GM08714 (cell line): ENCODE measurements around the gene USP48.

ENCODE experiments used
- H3K4me3 ChIP-seq: fragments of 200-500 bp; sonication (Bioruptor generic); 2 replicates; pipeline ENCODE4 v1.5.1; 2014; ENCODE audit warnings: mild to moderate bottlenecking, low read length, inconsistent platforms
- ZNF274 ChIP-seq: IDR thresholded peaks from 2 replicates; pipeline ENCODE4 v1.6.1; 2012; ENCODE audit warnings: mild to moderate bottlenecking, low read depth, low read length

USP48 gene

GRCh38 chr1:21670059-21670881 is 112.7 kb downstream of the USP48 start:
- H3K4me3 ChIP-seq = no peak overlapping the region
- no peak for TF ChIP-seq ZNF274

DNA sequence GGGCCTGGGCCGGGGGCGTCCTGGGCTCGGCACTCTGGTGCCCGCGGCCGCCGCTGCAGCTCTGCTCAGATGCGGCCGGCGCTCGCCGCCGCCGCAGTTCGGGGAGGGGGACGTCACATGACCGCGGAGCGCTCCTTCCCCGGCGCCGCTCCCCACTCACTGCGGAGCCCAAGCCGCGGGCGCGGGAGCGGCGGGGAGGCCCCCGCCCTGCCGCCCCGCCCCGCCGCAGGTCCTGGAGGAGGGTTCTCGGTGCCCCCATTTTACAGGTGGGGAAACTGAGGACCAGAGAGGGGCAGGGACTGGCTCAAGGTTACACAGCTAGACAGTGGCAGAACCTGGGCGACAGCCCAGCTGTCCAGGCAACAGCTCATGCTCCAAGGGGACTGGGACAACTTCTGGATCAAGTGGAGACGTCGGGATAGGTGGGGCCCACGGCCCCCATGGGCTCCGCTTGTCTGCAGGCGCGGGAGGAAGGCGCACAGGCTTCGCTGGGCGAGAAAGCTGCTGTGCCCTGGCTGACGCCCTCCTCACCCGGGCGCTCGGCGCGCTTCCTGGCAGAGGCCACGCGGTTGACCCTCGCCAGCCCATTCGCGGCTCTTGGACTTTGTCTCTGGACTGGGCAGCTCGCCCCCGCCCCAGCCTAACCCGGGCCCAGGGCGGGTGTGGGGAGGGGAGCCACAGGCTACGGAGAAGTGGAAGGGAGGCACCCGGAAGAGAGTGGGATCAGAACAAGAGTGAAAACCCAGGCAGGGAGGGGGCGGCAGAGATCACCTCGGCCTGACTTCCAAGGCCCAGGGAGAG is 113.5 kb downstream of the USP48 start, which contains the start of gene RAP1GAP:
Gene RAP1GAP (minus strand): TSS at position 100 of the 801 bp plus-strand sequence. CDS start 49,325 bp downstream, outside the sequence.
- no peak within 1 kb of the TSS for H3K4me3 ChIP-seq
- TF ChIP-seq ZNF274 = no peak

- no peak overlapping the region for H3K4me3 ChIP-seq
- TF ChIP-seq ZNF274 = no peak
Measured at GRCh38 chr1:21668951-21669257, 114.0 kb downstream of the USP48 start.

DNA sequence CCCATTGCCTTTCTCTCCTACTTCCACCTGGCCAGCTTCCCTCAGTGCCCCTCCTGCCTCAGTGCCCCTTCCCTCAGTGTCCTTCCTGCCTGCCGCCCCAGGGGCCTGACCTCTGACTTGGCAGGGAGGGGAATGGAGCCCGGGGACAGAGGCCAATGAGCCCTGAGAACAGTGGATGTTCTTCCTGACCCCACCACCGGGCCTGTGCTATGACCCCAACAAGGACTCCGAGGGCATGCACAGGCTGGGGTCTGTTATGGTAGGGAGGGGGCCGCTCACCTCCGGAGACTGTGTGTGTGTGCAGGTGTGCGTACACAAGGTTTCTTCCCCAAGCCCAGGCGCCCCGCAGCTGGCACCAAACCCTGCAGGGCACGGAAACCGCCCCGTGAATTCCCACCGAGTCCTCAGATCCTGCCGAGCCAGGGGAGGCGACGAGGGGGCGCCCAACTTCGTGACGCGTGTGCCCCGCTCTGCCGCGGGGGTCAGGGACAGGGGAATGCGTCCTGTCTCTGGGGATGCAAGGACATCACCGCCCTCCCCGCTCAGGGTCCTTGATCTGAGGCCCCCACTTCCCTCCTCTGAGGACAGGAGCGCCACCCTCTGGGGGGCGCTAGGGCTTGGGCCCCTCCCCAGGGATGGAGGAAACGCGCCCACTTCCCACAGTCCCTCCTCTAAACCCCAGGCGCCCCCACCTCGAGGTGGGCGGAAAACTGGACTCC is 114.6 kb downstream of the USP48 start:
- H3K4me3 ChIP-seq = no peak overlapping the region
- TF ChIP-seq ZNF274 = no peak

- TF ChIP-seq ZNF274 = no peak
- no peak overlapping the region for H3K4me3 ChIP-seq
Measured at GRCh38 chr1:21667348-21668231, 115.4 kb downstream of the USP48 start.

GRCh38 chr1:21666576-21667320 is 116.2 kb downstream of the USP48 start:
- no peak for TF ChIP-seq ZNF274
- H3K4me3 ChIP-seq = no peak overlapping the region

DNA sequence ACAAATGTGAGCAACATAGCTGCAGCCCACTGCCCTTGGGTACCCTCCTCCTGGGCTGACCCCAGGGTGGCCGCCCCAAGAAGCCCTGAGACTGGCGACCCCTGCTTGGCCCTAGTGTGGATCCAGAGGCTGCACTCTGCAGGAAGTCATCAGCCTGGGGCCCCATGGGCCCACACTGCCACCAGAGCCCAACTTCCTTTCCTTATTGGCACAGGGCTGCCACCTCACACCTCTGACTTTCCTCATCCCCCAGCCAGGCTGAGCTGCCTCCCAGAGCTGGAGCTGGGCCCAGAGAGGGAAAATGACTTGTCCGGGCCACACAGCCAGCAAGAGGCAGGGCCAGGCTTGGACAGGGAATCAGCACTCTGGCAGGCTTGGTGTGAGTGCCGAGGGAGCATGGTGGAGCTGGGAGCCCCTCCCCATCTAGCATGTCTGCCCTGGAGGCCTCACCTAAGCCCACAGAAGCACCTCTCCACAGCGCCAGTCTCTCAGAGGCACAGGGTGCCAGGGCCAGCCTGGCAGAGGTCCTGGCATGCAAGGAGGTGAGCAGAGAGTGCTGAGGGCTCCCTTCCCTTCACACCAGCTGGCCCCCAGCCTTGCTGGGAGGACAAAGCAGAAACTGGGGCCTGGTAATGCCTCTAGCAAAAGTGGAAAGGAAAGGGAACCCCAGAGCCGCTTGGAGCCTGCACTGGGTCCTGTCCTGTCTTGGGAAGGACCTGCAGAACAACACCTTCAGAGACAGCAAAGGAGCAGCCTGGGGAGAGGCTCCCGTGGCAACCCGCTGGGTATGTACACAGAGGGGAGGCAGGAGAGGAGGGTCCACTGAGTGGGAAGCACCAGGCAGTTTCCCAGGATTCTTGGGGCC is 117.0 kb downstream of the USP48 start:
- TF ChIP-seq ZNF274 = no peak
- H3K4me3 ChIP-seq = no peak overlapping the region

DNA sequence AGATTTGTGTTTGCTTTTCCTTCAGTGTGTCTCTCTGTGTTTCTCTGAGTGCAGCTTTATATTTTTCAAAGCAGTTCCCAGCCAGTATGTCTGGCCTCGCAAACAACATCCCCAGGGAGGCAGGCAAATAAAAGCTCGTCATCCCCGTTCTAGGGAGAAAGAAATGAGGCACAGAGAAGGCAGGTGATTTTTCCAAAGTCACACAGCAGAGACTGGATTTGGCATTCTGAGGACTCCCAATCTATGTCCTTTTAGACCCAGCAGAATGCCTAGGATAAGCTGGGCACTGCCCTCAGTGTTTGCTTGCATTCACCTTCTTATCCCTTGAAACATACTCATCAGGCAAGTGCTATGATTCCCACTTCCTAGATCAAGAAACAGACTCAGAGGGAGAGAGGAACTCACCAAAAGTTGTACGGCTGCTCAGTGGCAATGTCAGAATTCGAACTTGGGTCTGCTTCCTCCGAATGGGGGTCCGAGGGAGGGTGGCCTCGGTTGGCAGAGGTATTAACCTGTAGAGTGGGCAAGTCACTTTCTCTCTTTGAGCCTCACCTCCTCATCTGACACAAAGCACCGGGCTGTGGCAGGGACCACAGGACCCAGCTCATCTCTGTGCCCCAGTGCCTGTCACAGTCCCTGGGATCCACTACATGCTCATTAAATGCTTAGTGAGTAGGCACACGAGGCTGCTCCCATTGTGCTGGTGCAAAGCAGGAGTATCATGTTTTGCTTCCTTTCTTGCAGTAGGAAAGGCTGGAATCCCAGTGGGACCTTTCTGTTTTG is 118.0 kb downstream of the USP48 start:
- H3K4me3 ChIP-seq = no peak overlapping the region
- no peak for TF ChIP-seq ZNF274

- TF ChIP-seq ZNF274 = no peak
- no peak overlapping the region for H3K4me3 ChIP-seq
Measured at GRCh38 chr1:21663951-21664805, 118.8 kb downstream of the USP48 start.

DNA sequence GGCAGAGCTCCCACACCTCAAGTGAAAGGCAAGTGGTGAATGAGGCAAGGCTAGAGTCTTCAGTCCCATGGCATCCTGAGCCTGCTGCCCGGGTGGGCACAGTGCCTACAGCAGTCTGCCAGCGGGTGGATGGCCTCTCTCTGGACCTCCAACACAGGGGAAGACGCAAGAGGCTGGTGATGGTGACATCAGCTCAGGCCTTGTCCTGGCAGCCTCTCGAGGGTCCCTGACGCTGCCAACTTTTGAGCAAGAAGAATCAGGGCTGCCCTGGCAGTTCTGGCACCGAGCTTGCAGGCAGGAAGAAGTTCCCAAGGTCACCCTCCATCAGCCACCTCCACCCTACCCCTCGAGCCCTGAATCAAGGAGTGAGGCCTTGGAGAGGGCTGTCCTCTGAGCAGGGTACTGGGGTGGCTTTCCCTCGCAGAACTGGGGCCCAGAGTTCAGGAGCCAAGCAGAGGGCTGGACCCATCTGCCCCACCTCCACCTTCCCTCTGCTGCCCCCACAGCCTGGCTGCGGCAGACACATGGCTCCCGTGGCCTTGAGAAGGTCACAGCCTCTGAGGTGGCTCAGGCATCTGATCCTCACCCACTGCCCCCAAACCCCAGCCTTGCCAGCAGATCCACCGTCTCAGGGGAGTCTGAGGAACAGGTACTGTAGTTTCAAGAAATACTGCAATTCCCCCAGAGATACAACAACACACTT is 119.5 kb downstream of the USP48 start:
- TF ChIP-seq ZNF274 = no peak
- H3K4me3 ChIP-seq = no peak overlapping the region
